A549 (cell line): ENCODE measurements around the gene OR11H7.
"Not testable (repeated sequence)": the region's sequence is repeated elsewhere in the genome, so short reads cannot be mapped to it uniquely, and the experiment has no call there.

Experiments used
- CEBPB ChIP-seq, 2 experiments: fragments of >200 bp in 1 of 2; sonication (Bioruptor Twin) in 1 of 2; formaldehyde crosslinking in 1 of 2; IDR thresholded peaks; 2 replicates each; pipeline ENCODE4 v1.6.1; 2012 to 2016
- CHD2 ChIP-seq: fragments of 150-350 bp; IDR thresholded peaks from 2 replicates; pipeline ENCODE4 v1.6.1; 2014; ENCODE audit warnings: low read length; ENCODE audit not compliant: partially characterized antibody
- CTCF ChIP-seq: fragments of >200 bp; sonication (Bioruptor Twin); formaldehyde crosslinking; IDR thresholded peaks from 3 replicates; pipeline ENCODE4 v1.5.1; 2016
- EP300 ChIP-seq, 2 experiments: fragments of >200 bp; sonication (Bioruptor Twin); formaldehyde crosslinking; IDR thresholded peaks; 2 replicates in 1 of 2; 3 replicates in 1 of 2; pipeline ENCODE4 v1.6.1; 2016 to 2017
- ESRRA ChIP-seq: fragments of 150-350 bp; IDR thresholded peaks from 2 replicates; pipeline ENCODE4 v1.6.1; 2014; ENCODE audit warnings: mild to moderate bottlenecking, low read length, borderline replicate concordance
- KDM1A ChIP-seq: fragments of 200-600 bp; sonication (generic); IDR thresholded peaks from 2 replicates; pipeline ENCODE4 v1.6.1; 2016; ENCODE audit warnings: low read depth, mild to moderate bottlenecking
- KDM5A ChIP-seq: fragments of 200-600 bp; sonication (generic); IDR thresholded peaks from 2 replicates; pipeline ENCODE4 v1.6.1; 2016; ENCODE audit warnings: antibody characterized with exemption, mild to moderate bottlenecking
- NFE2L2 ChIP-seq: fragments of 150-350 bp; conservative IDR thresholded peaks from 2 replicates; pipeline ENCODE4 v1.6.1; 2014; ENCODE audit warnings: low read length
- POLR2A ChIP-seq: IDR thresholded peaks from 2 replicates; pipeline ENCODE4 v1.6.1; 2012; ENCODE audit warnings: mild to moderate bottlenecking, low read length
- RAD21 ChIP-seq, 2 experiments: fragments of >200 bp in 1 of 2; sonication (Bioruptor Twin) in 1 of 2; formaldehyde crosslinking in 1 of 2; IDR thresholded peaks in 1 of 2; conservative IDR thresholded peaks in 1 of 2; 2 replicates in 1 of 2; 3 replicates in 1 of 2; pipeline ENCODE4 v1.6.1; 2012 to 2018; ENCODE audit warnings: inconsistent platforms in 1 of 2
- RCOR1 ChIP-seq: fragments of 150-350 bp; IDR thresholded peaks from 2 replicates; pipeline ENCODE4 v1.6.1; 2014; ENCODE audit warnings: antibody characterized with exemption, low read length, low read depth
- TF ChIP-seq, protein P1 (sequence below): fragments of 450-650 bp; IDR thresholded peaks from 2 replicates; pipeline ENCODE4 v1.6.1; 2014; ENCODE audit warnings: antibody characterized with exemption

GRCh38 chr14:20235415-20235814 is 6.6 kb downstream of the OR11H7 start:
- not testable (repeated sequence) for TF ChIP-seq CTCF; EP300 (IDR thresholded peaks at IDR 0.05); POLR2A; RAD21 (conservative IDR thresholded peaks at IDR 0.05 in 1 of 2, IDR thresholded peaks at IDR 0.05 in 1 of 2); NFE2L2; RCOR1; KDM1A; ESRRA; KDM5A; CHD2; CEBPB (IDR thresholded peaks at IDR 0.05)
- TF ChIP-seq, protein P1, sequence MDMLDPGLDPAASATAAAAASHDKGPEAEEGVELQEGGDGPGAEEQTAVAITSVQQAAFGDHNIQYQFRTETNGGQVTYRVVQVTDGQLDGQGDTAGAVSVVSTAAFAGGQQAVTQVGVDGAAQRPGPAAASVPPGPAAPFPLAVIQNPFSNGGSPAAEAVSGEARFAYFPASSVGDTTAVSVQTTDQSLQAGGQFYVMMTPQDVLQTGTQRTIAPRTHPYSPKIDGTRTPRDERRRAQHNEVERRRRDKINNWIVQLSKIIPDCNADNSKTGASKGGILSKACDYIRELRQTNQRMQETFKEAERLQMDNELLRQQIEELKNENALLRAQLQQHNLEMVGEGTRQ: not testable (repeated sequence)
